ENCODE results near the gene CALM3. TPM values are rescaled to one million over a fixed set of nuclear protein-coding genes. Genes with fewer than 3 reads are reported as not detected.

CALM3 gene
- total and polyA plus RNA-seq, 2 of the 4 experiments (the other 2 are of a cell fraction) = 91.6 to 501 TPM

GRCh38 chr19:46623915-46624502, 22.9 kb downstream of the CALM3 start:
- no TSS peak for BruUV-seq (replicated peaks)
- CTCF ChIA-PET = interaction anchor here (0.9 kb wide), 2 partner anchors 37 to 39 kb away, joined by 3 to 4 read pairs; partner anchors contain the start of gene DACT3
- Histone ChIP-seq H3K27ac (ENCODE audit: insufficient read depth, low read length) (no peak overlapping the region), H3K27me3 (ENCODE audit: control insufficient read depth, insufficient read depth, low read length) (no peaks in the 10 kb centered on the region), H2AK9ac (replicated peaks; ENCODE audit: low read depth, low read length, poor library complexity) (peak overlapping the region; percentile 82), H4K8ac (ENCODE audit: low read depth in 2 of 2, low read length in 2 of 2) (peak overlapping the region; percentile 9 to 23; a peak in 2 of 4 replicates), H2AFZ (replicated peaks; ENCODE audit: low read length, poor library complexity) (peak overlapping the region; percentile 16), H3K23ac (ENCODE audit: low read depth, low read length) (no peak overlapping the region), H3K36me3 (ENCODE audit: control insufficient read depth, insufficient read depth, low read length) (no peaks in the 10 kb centered on the region), H3K9me1 (ENCODE audit: insufficient read depth, low read length) (peaks cover 25% of the 10 kb centered on the region), H4K20me1 (ENCODE audit: insufficient read depth, low read length) (0 out of 2 replicates have a peak, but pooled peaks cover 6% of the 10 kb centered on the region), H3K4me2 (ENCODE audit: low read depth, low read length) (0 out of 2 replicates have a peak overlapping the region, but pooled peaks have one; percentile 20), H2BK15ac (ENCODE audit: low read depth, low read length) (0 out of 3 replicates have a peak overlapping the region, but pooled peaks have one; percentile 99), H4K91ac (ENCODE audit: insufficient read depth, low read depth, low read length) (no peak overlapping the region; the same call in 1 of the 2 replicates), H3K18ac (ENCODE audit: low read depth, low read length) (no peak overlapping the region), H2BK5ac (ENCODE audit: low read depth, low read length, poor library complexity, severe bottlenecking) (no peak overlapping the region), H2BK20ac (ENCODE audit: low read depth, low read length) (no peak overlapping the region), H3K4me1 (ENCODE audit: control insufficient read depth, insufficient read depth, low read length) (peaks cover 38% of the 10 kb centered on the region), H3K79me1 (ENCODE audit: low read depth in 1 of 2, low read length in 2 of 2) (peaks cover 0 to 23% of the 10 kb centered on the region in 2 experiments; a peak in 1 of 4 replicates), H3K9me3 (ENCODE audit: control insufficient read depth, insufficient read depth, low read length) (no peaks in the 10 kb centered on the region), H2BK120ac (ENCODE audit: low read depth, low read length) (peak overlapping the region; percentile 49; the same call in 1 of the 2 replicates), H3K4ac (ENCODE audit: low read depth, low read length) (peak overlapping the region; percentile 66), H3K14ac (replicated peaks; ENCODE audit: low read depth, low read length) (peak overlapping the region; percentile 99), H3K9ac (ENCODE audit: low read depth, low read length) (no peak overlapping the region), H3K56ac (ENCODE audit: extremely low read depth, insufficient read depth, low read length) (0 out of 2 replicates have a peak overlapping the region, but pooled peaks have one; percentile 10), H2AK5ac (ENCODE audit: low read depth, low read length) (peak overlapping the region; percentile 99; the same call in 1 of the 2 replicates), H4K5ac (ENCODE audit: low read depth, low read length) (peak overlapping the region; percentile 28; the same call in 1 of the 2 replicates), H3K4me3 (ENCODE audit: insufficient read depth, low read depth, low read length) (no peak overlapping the region)
- no peak for DNase-seq
- dilution Hi-C loops (cut with HindIII; ENCODE audit: low sequenced_read_pairs, unreplicated experiment) = no loop called here
- 97% methylated on average over 7 of the region's 35 CpGs; no CpG with 5 or more reads in 1 of the 2 experiments for WGBS, 2 experiments (ENCODE audit: extremely low coverage in 2 of 2, insufficient read length in 1 of 2)
- no peak for ATAC-seq (ENCODE audit: low read depth)
- POLR2A ChIA-PET (ENCODE audit: unreplicated experiment) = no interaction called here
- intact Hi-C loops (cut with micrococcal nuclease) = no loop called here
- in situ Hi-C loops (cut with MboI; ENCODE audit: low sequenced_read_pairs) = no loop called here
- TF ChIP-seq POLR2A (IDR thresholded peaks at IDR 0.05; ENCODE audit: low read depth, low read length) (no peak), CTCF (conservative IDR thresholded peaks at IDR 0.05; ENCODE audit: low read depth, low read length) (no peak), USF2 (IDR thresholded peaks at IDR 0.05; ENCODE audit: low read depth, low read length) (no peak), RCOR1 (IDR thresholded peaks at IDR 0.05; ENCODE audit: insufficient replicate concordance, low read length) (no peak), RFX5 (IDR thresholded peaks at IDR 0.05; ENCODE audit: low read depth, low read length) (no peak), NFE2L2 (IDR thresholded peaks at IDR 0.05; ENCODE audit: low read depth, low read length) (no peak), MXI1 (IDR thresholded peaks at IDR 0.05; ENCODE audit: borderline replicate concordance, low read depth, low read length) (no peak), ELK1 (IDR thresholded peaks at IDR 0.05; ENCODE audit: borderline replicate concordance, low read depth, low read length) (no peak), BHLHE40 (IDR thresholded peaks at IDR 0.05; ENCODE audit: low read depth, low read length) (no peak), SMC3 (IDR thresholded peaks at IDR 0.05; ENCODE audit: low read depth, low read length) (no peak), CEBPB (IDR thresholded peaks at IDR 0.05; ENCODE audit: low read depth, low read length) (no peak), CHD1 (IDR thresholded peaks at IDR 0.05; ENCODE audit: low read depth, low read length) (no peak), FOS (IDR thresholded peaks at IDR 0.05; ENCODE audit: low read depth, low read length) (no peak), MAFK (IDR thresholded peaks at IDR 0.05; ENCODE audit: low read depth, low read length) (no peak), RAD21 (IDR thresholded peaks at IDR 0.05; ENCODE audit: low read length) (no peak)

Data from IMR-90 (cell line).